GM06990 (cell line): ENCODE measurements around the gene PGBD5.

Source experiments
- DNase-seq: peaks from one replicate; pipeline ENCODE4 v3.0.0-alpha.2; 2011; ENCODE audit not compliant: insufficient read length; ENCODE audit errors: extremely low read depth
- H3K27me3 ChIP-seq: replicated peaks from 2 replicates; pipeline ENCODE4 v1.6.0; 2011; ENCODE audit warnings: low read length; ENCODE audit not compliant: control insufficient read depth, insufficient read depth
- H3K36me3 ChIP-seq: 2 replicates; pipeline ENCODE4 v1.5.1; 2011; ENCODE audit warnings: low read length; ENCODE audit not compliant: control insufficient read depth, insufficient read depth
- H3K4me3 ChIP-seq: replicated peaks from 2 replicates; pipeline ENCODE4 v1.5.1; 2011; ENCODE audit warnings: low read depth, mild to moderate bottlenecking, control low read depth, low read length
- CTCF ChIP-seq: IDR thresholded peaks from 2 replicates; pipeline ENCODE4 v1.5.1; 2011; ENCODE audit warnings: low read length, control low read depth, mild to moderate bottlenecking, inconsistent platforms; ENCODE audit not compliant: insufficient read depth, poor library complexity, severe bottlenecking

The PGBD5 gene

GRCh38 chr1:230308039-230308438 lies 118.1 kb downstream of the PGBD5 start:
- H3K36me3 ChIP-seq = no peaks in the 10 kb centered on the region
- no peak for DNase-seq
- H3K4me3 ChIP-seq = no peak overlapping the region
- H3K27me3 ChIP-seq = no peaks in the 10 kb centered on the region
- TF ChIP-seq CTCF = no peak

- no peak for TF ChIP-seq CTCF
- H3K4me3 ChIP-seq = no peak overlapping the region
- no peaks in the 10 kb centered on the region for H3K27me3 ChIP-seq
- H3K36me3 ChIP-seq = no peaks in the 10 kb centered on the region
- no peak for DNase-seq
Measured at GRCh38 chr1:230307213-230307612, 118.9 kb downstream of the PGBD5 start.

GRCh38 chr1:230306169-230306568 lies 120.0 kb downstream of the PGBD5 start:
- DNase-seq = no peak
- no peak overlapping the region for H3K4me3 ChIP-seq
- H3K36me3 ChIP-seq = no peaks in the 10 kb centered on the region
- TF ChIP-seq CTCF = peak; percentile 36
- H3K27me3 ChIP-seq = no peaks in the 10 kb centered on the region

GRCh38 chr1:230303822-230304221 lies 122.3 kb downstream of the PGBD5 start:
- DNase-seq = no peak
- H3K27me3 ChIP-seq = no peaks in the 10 kb centered on the region; the same call in 1 of the 2 replicates
- H3K4me3 ChIP-seq = no peak overlapping the region
- H3K36me3 ChIP-seq = no peaks in the 10 kb centered on the region
- no peak for TF ChIP-seq CTCF

- no peaks in the 10 kb centered on the region for H3K36me3 ChIP-seq
- no peaks in the 10 kb centered on the region; the same call in 1 of the 2 replicates for H3K27me3 ChIP-seq
- no peak for TF ChIP-seq CTCF
- no peak overlapping the region for H3K4me3 ChIP-seq
- no peak for DNase-seq
Measured at GRCh38 chr1:230303069-230303468, 123.1 kb downstream of the PGBD5 start.

GRCh38 chr1:230301822-230302221 lies 124.3 kb downstream of the PGBD5 start:
- H3K4me3 ChIP-seq = no peak overlapping the region
- no peaks in the 10 kb centered on the region for H3K36me3 ChIP-seq
- no peak for DNase-seq
- H3K27me3 ChIP-seq = no peaks in the 10 kb centered on the region; the same call in 1 of the 2 replicates
- TF ChIP-seq CTCF = no peak
